Cardiac fibroblast (primary cell): ENCODE data around the gene MNX1.

ENCODE experiments used
- DNase-seq, 2 donors: peaks; one replicate each; pipeline versions ENCODE4 v3.0.0 to v3.0.0-alpha.2; 2010; ENCODE audit warnings: low read depth in 2 of 2
- H3K4me3 ChIP-seq, 2 donors: replicated peaks in 1 of 2; 1 replicate in 1 of 2; 2 replicates in 1 of 2; pipeline ENCODE4 v1.5.1; 2011; ENCODE audit warnings: low read depth in 2 of 2, low read length in 2 of 2, mild to moderate bottlenecking in 2 of 2, moderate library complexity in 1 of 2
- CTCF ChIP-seq: IDR thresholded peaks from one replicate; pipeline ENCODE4 v1.5.1; 2011; ENCODE audit warnings: low read depth, mild to moderate bottlenecking, low read length, inconsistent platforms

MNX1 gene

GRCh38 chr7:157010588-157011332, at the start of gene MNX1:
MNX1 (minus strand) TSS chr7:157010663; CDS start chr7:157010350, 313 bp downstream.
- H3K4me3 ChIP-seq: peak within 1 kb of the TSS in 1 of 2 donors; percentile 18
- no peak for TF ChIP-seq CTCF
- DNase-seq: peak in 1 of 2 donors; percentile 10

GRCh38 chr7:157059534-157059933, 49.1 kb upstream of the MNX1 start:
- DNase-seq: no peak
- no peak for TF ChIP-seq CTCF
- no peak overlapping the region for H3K4me3 ChIP-seq

GRCh38 chr7:157058701-157059100, 48.2 kb upstream of the MNX1 start:
- TF ChIP-seq CTCF: no peak
- no peak overlapping the region for H3K4me3 ChIP-seq
- no peak for DNase-seq

GRCh38 chr7:157058068-157058467, 47.6 kb upstream of the MNX1 start:
- DNase-seq: no peak
- H3K4me3 ChIP-seq: no peak overlapping the region
- TF ChIP-seq CTCF: no peak

GRCh38 chr7:157056957-157057902, 46.8 kb upstream of the MNX1 start:
- TF ChIP-seq CTCF: no peak
- no peak for DNase-seq
- no peak overlapping the region for H3K4me3 ChIP-seq

GRCh38 chr7:157056246-157056645, 45.8 kb upstream of the MNX1 start:
- no peak overlapping the region for H3K4me3 ChIP-seq
- no peak for TF ChIP-seq CTCF
- DNase-seq: no peak
